GM12878 (cell line): ENCODE measurements around the gene PI4K2A. TPM values are rescaled to one million over a fixed set of nuclear protein-coding genes. Genes with fewer than 3 reads are reported as not detected.

Source experiments
- ATAC-seq: fragments of 200-7000 bp; cut with Tn5 transposase; 3 replicates; pipeline ENCODE4 v1.9.1; 2020; ENCODE audit warnings: mild to moderate bottlenecking, moderate library complexity
- BruUV-seq: library from RNA; stranded (reverse); fragments of 400-500 nt; replicated peaks from 2 replicates; lab custom pipeline; 2021; lab: Mats Ljungman, UMichigan
- CTCF ChIA-PET: fragments of 300-600 bp; sonication (Branson Sonifier 250); formaldehyde crosslinking; extraction: SDS; loops from one replicate; lab custom pipeline; 2021; ENCODE audit warnings: inconsistent platforms; lab: Yijun Ruan, JAX
- POLR2A ChIA-PET: fragments of 350-600 bp; formaldehyde crosslinking; extraction: SDS; loops from one replicate; lab custom pipeline; 2021; ENCODE audit warnings: inconsistent platforms; lab: Charles Lee
- RAD21 ChIA-PET: fragments of 300-600 bp; sonication (Branson Sonifier 250); formaldehyde crosslinking; loops from one replicate; lab custom pipeline; 2023; ENCODE audit warnings: antibody characterized with exemption; ENCODE audit not compliant: unreplicated experiment; lab: Charles Lee
- SMC1A ChIA-PET: fragments of 300-600 bp; sonication (Branson Sonifier 250); formaldehyde crosslinking; loops from one replicate; lab custom pipeline; 2023; ENCODE audit not compliant: unreplicated experiment, uncharacterized antibody; lab: Charles Lee
- DNase-seq: peaks from one replicate; pipeline ENCODE4 v3.0.0-alpha.2; 2011; ENCODE audit warnings: low read depth, low spot score
- FAIRE-seq: peaks from 3 replicates; lab custom pipeline; 2011; peaks lifted over from hg19 to GRCh38; lab: Jason Lieb, UNC
- H2AFZ ChIP-seq: 2 replicates; pipeline ENCODE4 v1.6.0; 2011; ENCODE audit warnings: low read depth, low read length, control low read depth; ENCODE audit not compliant: control insufficient read depth
- H3K27ac ChIP-seq: 2 replicates; pipeline ENCODE4 v1.5.1; 2011; ENCODE audit warnings: control low read depth; ENCODE audit not compliant: control insufficient read depth, insufficient read depth
- H3K27me3 ChIP-seq, 2 experiments: replicated peaks in 1 of 2; 2 replicates each; pipeline versions ENCODE4 v1.6.0 to v1.6.1; 2011; ENCODE audit warnings: low read length in 1 of 2; ENCODE audit not compliant: control insufficient read depth in 2 of 2, insufficient read depth in 2 of 2
- H3K36me3 ChIP-seq, 2 experiments: 2 replicates each; pipeline ENCODE4 v1.5.1; 2011; ENCODE audit warnings: low read length in 1 of 2; ENCODE audit not compliant: control insufficient read depth in 2 of 2, insufficient read depth in 2 of 2
- H3K4me1 ChIP-seq: 2 replicates; pipeline ENCODE4 v1.6.1; 2011; ENCODE audit warnings: mild to moderate bottlenecking, low read length, moderate library complexity, mixed read lengths; ENCODE audit not compliant: control insufficient read depth, insufficient read depth
- H3K4me2 ChIP-seq: 2 replicates; pipeline ENCODE4 v1.6.0; 2011; ENCODE audit warnings: control low read depth; ENCODE audit not compliant: control insufficient read depth, insufficient read depth
- H3K4me3 ChIP-seq: fragments of 200-600 bp; sonication (generic); 2 replicates; pipeline ENCODE4 v1.5.1; 2016
- H3K79me2 ChIP-seq: 2 replicates; pipeline ENCODE4 v1.6.0; 2011; ENCODE audit warnings: low read length; ENCODE audit not compliant: control insufficient read depth, insufficient read depth
- H3K9ac ChIP-seq: 2 replicates; pipeline ENCODE4 v1.8.0; 2011; ENCODE audit warnings: low read length, control low read depth, mixed read lengths; ENCODE audit not compliant: control insufficient read depth, insufficient read depth
- H3K9me3 ChIP-seq: replicated peaks from 3 replicates; pipeline ENCODE4 v1.5.1; 2011; ENCODE audit warnings: mild to moderate bottlenecking, low read length; ENCODE audit not compliant: control insufficient read depth, insufficient read depth
- H4K20me1 ChIP-seq: 2 replicates; pipeline ENCODE4 v1.6.0; 2011; ENCODE audit not compliant: control insufficient read depth, insufficient read depth
- BCL11A ChIP-seq: IDR thresholded peaks from 2 replicates; pipeline ENCODE4 v1.6.1; 2011; ENCODE audit warnings: low read depth, low read length
- BRCA1 ChIP-seq: IDR thresholded peaks from 2 replicates; pipeline ENCODE4 v1.6.1; 2011; ENCODE audit warnings: low read depth, low read length, improper control_type of control experiment
- CBX3 ChIP-seq: fragments of 200-600 bp; sonication (generic); IDR thresholded peaks from 2 replicates; pipeline ENCODE4 v1.6.1; 2016; ENCODE audit warnings: low read depth, borderline replicate concordance
- CREM ChIP-seq: IDR thresholded peaks from 2 replicates; pipeline ENCODE4 v1.6.1; 2014; ENCODE audit warnings: antibody characterized with exemption, low read depth
- GATAD2B ChIP-seq: fragments of 450-650 bp; conservative IDR thresholded peaks from 2 replicates; pipeline ENCODE4 v1.6.1; 2017; ENCODE audit warnings: low read depth, mild to moderate bottlenecking, moderate library complexity
- IKZF2 ChIP-seq, 2 experiments: fragments of 450-650 bp; IDR thresholded peaks; 2 replicates each; pipeline ENCODE4 v1.6.1; 2017; ENCODE audit warnings: mild to moderate bottlenecking in 2 of 2, moderate library complexity in 2 of 2
- JUNB ChIP-seq: IDR thresholded peaks from 2 replicates; pipeline ENCODE4 v1.6.1; 2016; ENCODE audit warnings: antibody characterized with exemption, mild to moderate bottlenecking
- MXI1 ChIP-seq: fragments of 150-350 bp; IDR thresholded peaks from 2 replicates; pipeline ENCODE4 v1.6.1; 2011; ENCODE audit warnings: low read depth, mild to moderate bottlenecking, inconsistent platforms, low read length, improper control_type of control experiment
- NFIC ChIP-seq: IDR thresholded peaks from 2 replicates; pipeline ENCODE4 v1.6.1; 2012; ENCODE audit warnings: low read depth, mild to moderate bottlenecking, inconsistent platforms, low read length, moderate library complexity
- SP1 ChIP-seq: IDR thresholded peaks from one replicate; pipeline ENCODE4 v1.6.1; 2011; ENCODE audit warnings: low read depth, low read length
- STAT1 ChIP-seq: fragments of 450-650 bp; conservative IDR thresholded peaks from 2 replicates; pipeline ENCODE4 v1.6.1; 2014; ENCODE audit warnings: antibody characterized with exemption, mild to moderate bottlenecking
- YBX1 ChIP-seq: fragments of 450-650 bp; IDR thresholded peaks from 2 replicates; pipeline ENCODE4 v1.6.1; 2016; ENCODE audit warnings: antibody characterized with exemption
- WGBS: methylation state at CpG from one replicate; pipeline ENCODE4 v1.1.6; 2016; ENCODE audit warnings: low lambda C conversion rate; ENCODE audit not compliant: insufficient replicate concordance, insufficient coverage; ENCODE audit errors: missing lambda C conversion rate; 5-methylcytosine and 5-hydroxymethylcytosine counted together
- in situ Hi-C: fragments of 300-500 bp; cut with MboI; formaldehyde crosslinking; loops from 9 replicates; pipeline ENCODE4 v1.14.3; 2018; ENCODE audit warnings: mixed read lengths
- intact Hi-C: fragments of 100-400 bp; cut with micrococcal nuclease; formaldehyde crosslinking; loops from one replicate; pipeline ENCODE4 v1.14.2; 2022; ENCODE audit not compliant: unreplicated experiment
- polyA plus RNA-seq, 11 experiments: library from polyadenylated mRNA; depleted of rRNA in 4 of 11; unstranded in 6 of 11; stranded (reverse) in 5 of 11; fragments of >200 nt; fragmentation: Nextera tagmentation in 4 of 11; fragmentation: Illumina TruSeq in 1 of 11; extraction: Ambion mirVana in 4 of 11; extraction: Trizol in 1 of 11; gene quantifications; 1 replicate in 1 of 11; 2 replicates in 10 of 11; pipeline versions ENCODE4 v1.2.1 to v1.2.3, GENCODE V29; 2011 to 2016; ENCODE audit warnings: inconsistent platforms in 2 of 11, missing spikeins in 2 of 11, low read depth in 1 of 11
- total RNA-seq, 4 experiments: library from RNA; depleted of rRNA in 3 of 4; stranded (reverse); fragments of >200 nt in 3 of 4; fragmentation: Illumina TruSeq in 1 of 4; extraction: Trizol in 1 of 4; gene quantifications; 2 replicates each; pipeline versions ENCODE4 v1.2.1 to v1.2.3, GENCODE V29; 2013 to 2021
- TF ChIP-seq, protein P1 (sequence below): fragments of 450-650 bp; IDR thresholded peaks from 2 replicates; pipeline ENCODE4 v1.6.1; 2017; ENCODE audit warnings: mild to moderate bottlenecking, moderate library complexity
- TF ChIP-seq, protein P2 (sequence below): fragments of 450-650 bp; IDR thresholded peaks from 2 replicates; pipeline ENCODE4 v1.6.1; 2016; ENCODE audit warnings: mild to moderate bottlenecking

PI4K2A gene
- total and polyA plus RNA-seq, 10 of the 15 experiments (the other 5 are each of a cell fraction or from before 2014, with no cell fraction given) = 1.5 to 14.5 (median 10.0) TPM

DNA sequence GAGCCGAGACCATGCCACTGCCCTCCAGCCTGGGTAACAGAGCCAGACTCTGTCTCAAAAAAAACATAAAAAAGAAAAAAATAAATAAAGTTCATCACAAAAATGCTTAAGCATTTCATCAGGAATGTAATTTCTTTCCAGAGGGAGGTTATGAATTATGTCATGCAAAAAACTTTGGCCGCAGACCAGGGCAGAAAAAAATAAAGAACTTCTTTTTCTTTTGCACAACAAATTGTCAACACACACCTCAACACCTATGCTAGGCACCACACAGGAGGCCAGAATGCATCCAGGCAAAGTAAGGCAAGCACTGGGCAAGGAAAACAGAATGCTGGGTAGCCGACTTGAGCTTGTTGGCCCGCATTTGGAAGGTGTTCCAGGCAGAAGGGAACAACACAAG, 47.0 kb upstream of the PI4K2A start (continued):
- TF ChIP-seq, protein P1, sequence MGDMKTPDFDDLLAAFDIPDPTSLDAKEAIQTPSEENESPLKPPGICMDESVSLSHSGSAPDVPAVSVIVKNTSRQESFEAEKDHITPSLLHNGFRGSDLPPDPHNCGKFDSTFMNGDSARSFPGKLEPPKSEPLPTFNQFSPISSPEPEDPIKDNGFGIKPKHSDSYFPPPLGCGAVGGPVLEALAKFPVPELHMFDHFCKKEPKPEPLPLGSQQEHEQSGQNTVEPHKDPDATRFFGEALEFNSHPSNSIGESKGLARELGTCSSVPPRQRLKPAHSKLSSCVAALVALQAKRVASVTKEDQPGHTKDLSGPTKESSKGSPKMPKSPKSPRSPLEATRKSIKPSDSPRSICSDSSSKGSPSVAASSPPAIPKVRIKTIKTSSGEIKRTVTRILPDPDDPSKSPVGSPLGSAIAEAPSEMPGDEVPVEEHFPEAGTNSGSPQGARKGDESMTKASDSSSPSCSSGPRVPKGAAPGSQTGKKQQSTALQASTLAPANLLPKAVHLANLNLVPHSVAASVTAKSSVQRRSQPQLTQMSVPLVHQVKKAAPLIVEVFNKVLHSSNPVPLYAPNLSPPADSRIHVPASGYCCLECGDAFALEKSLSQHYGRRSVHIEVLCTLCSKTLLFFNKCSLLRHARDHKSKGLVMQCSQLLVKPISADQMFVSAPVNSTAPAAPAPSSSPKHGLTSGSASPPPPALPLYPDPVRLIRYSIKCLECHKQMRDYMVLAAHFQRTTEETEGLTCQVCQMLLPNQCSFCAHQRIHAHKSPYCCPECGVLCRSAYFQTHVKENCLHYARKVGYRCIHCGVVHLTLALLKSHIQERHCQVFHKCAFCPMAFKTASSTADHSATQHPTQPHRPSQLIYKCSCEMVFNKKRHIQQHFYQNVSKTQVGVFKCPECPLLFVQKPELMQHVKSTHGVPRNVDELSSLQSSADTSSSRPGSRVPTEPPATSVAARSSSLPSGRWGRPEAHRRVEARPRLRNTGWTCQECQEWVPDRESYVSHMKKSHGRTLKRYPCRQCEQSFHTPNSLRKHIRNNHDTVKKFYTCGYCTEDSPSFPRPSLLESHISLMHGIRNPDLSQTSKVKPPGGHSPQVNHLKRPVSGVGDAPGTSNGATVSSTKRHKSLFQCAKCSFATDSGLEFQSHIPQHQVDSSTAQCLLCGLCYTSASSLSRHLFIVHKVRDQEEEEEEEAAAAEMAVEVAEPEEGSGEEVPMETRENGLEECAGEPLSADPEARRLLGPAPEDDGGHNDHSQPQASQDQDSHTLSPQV = no peak
- TF ChIP-seq CREM = no peak
- TF ChIP-seq SP1 = no peak
- TF ChIP-seq IKZF2 (IDR thresholded peaks at IDR 0.05) = no peak

DNA sequence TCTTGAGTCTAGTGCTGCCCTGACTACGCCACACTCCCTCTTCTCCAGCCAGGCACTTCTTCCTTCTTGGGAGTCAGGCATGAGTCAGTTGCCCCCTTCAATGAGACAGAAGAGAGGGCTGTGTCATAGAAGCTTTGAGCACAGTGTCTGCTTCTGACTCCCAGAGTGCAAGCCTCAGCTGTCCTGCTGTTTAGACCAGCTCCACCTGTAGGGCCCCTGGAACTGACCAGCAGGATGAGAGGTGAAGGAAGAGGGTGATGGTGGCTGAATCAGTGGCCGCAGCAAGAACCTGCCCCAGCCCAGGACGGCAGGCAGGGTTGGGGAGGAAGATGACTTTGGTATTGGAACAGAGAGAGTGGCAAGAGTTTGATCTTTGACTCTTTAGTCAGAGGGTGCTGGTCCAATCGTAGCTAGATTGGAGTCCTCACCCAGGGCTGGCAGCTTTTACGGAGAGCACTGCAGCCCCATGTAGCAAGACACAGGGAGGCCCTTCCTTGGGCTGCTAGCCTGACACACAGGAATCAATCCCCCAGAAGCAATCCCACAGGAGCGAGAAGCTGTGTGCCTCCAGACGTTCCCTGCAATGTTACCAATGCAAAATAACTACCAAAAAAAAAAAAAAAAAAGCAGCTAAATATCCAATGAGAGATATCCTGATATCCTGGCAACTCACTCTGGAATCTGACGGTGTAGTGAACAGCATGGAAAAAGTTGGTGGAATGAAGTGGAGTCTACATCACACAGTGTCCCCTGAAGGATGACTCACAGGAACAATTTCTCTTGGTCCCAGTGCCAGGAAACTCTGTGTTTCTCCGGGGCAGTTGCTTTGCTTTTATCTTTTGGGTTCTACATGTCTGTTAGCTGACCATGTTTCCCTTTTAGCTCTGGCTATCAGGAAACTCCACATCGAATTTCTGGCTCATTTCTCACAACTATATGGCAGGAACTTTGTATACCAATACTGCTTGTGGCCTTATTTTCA, 44.1 kb upstream of the PI4K2A start:
- H2AFZ ChIP-seq = no peak overlapping the region
- 31% methylated on average over 10 of the region's 10 CpGs for WGBS
- no peaks in the 10 kb centered on the region; a peak in 1 of 4 replicates for H3K27me3 ChIP-seq
- in situ Hi-C loops = no loop called here
- RAD21 ChIA-PET = no interaction called here
- ATAC-seq (no peak), FAIRE-seq (no peak), DNase-seq (no peak)
- H3K4me3 ChIP-seq = no peak overlapping the region
- BruUV-seq = no TSS peak
- H3K36me3 ChIP-seq = no peaks in the 10 kb centered on the region
- POLR2A ChIA-PET = interaction anchor here (0.6 kb wide), 2 partner anchors 19 to 47 kb away, joined by 5 to 6 read pairs; no protein-coding TSS in a partner anchor
- no peak overlapping the region for H3K27ac ChIP-seq
- no peaks in the 10 kb centered on the region for H3K79me2 ChIP-seq
- SMC1A ChIA-PET = interaction anchor here (1.5 kb wide), 1 partner anchor 9 kb away, joined by 4 read pairs; no protein-coding TSS in a partner anchor
- no peaks in the 10 kb centered on the region for H3K9me3 ChIP-seq
- H3K4me2 ChIP-seq = no peak overlapping the region
- CTCF ChIA-PET = interaction anchor here (0.6 kb wide), 1 partner anchor 645 kb away, joined by 3 read pairs; no protein-coding TSS in a partner anchor
- H3K4me1 ChIP-seq = no peaks in the 10 kb centered on the region
- no peak overlapping the region for H3K9ac ChIP-seq
- H4K20me1 ChIP-seq = no peaks in the 10 kb centered on the region
- intact Hi-C loops = no loop called here
- TF ChIP-seq MXI1 (no peak), CBX3 (no peak), YBX1 (no peak), JUNB (no peak), GATAD2B (no peak), BCL11A (no peak), BRCA1 (no peak), STAT1 (no peak), NFIC (no peak)
- TF ChIP-seq, protein P2, sequence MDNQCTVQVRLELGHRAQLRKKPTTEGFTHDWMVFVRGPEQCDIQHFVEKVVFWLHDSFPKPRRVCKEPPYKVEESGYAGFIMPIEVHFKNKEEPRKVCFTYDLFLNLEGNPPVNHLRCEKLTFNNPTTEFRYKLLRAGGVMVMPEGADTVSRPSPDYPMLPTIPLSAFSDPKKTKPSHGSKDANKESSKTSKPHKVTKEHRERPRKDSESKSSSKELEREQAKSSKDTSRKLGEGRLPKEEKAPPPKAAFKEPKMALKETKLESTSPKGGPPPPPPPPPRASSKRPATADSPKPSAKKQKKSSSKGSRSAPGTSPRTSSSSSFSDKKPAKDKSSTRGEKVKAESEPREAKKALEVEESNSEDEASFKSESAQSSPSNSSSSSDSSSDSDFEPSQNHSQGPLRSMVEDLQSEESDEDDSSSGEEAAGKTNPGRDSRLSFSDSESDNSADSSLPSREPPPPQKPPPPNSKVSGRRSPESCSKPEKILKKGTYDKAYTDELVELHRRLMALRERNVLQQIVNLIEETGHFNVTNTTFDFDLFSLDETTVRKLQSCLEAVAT = no peak
